ENCODE results near the gene SHPK. TPM values are rescaled to one million over a fixed set of nuclear protein-coding genes. Genes with fewer than 3 reads are reported as not detected.

Gene SHPK
- total RNA-seq, 4 donors from 2014 or later, result 7.3 to 16.8 (median 10.8) TPM

DNA sequence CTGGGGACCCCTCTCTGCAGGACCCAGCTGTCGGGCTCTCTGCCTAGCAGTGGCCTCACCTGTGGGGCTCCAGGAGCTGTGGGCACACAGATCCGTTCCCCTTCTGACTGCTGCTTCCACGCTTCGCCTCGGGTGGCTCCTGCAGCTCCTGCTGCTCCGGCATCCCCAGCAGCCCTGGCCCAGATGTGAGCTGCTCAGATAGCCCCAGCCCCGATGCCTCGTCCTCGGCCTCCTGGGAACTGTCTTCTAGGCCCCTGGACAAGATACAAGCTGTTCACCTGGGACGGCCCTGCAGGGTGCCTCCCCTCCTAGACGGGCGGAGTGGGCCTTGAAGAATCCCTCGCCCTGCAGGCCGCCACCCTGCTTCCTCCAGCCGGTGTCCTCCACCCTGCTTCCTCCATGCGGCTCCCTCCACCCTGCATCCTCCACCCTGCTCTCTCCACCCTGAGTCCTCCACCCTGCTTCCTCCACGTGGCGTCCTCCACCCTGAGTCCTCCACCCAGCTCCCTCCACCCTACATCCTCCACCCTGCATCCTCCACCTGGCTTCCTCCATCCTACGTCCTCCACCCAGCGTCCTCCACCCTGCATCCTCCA, 43.6 kb upstream of the SHPK start:
- TF ChIP-seq, protein P1, sequence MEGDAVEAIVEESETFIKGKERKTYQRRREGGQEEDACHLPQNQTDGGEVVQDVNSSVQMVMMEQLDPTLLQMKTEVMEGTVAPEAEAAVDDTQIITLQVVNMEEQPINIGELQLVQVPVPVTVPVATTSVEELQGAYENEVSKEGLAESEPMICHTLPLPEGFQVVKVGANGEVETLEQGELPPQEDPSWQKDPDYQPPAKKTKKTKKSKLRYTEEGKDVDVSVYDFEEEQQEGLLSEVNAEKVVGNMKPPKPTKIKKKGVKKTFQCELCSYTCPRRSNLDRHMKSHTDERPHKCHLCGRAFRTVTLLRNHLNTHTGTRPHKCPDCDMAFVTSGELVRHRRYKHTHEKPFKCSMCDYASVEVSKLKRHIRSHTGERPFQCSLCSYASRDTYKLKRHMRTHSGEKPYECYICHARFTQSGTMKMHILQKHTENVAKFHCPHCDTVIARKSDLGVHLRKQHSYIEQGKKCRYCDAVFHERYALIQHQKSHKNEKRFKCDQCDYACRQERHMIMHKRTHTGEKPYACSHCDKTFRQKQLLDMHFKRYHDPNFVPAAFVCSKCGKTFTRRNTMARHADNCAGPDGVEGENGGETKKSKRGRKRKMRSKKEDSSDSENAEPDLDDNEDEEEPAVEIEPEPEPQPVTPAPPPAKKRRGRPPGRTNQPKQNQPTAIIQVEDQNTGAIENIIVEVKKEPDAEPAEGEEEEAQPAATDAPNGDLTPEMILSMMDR (IDR thresholded peaks at IDR 0.05; ENCODE audit: low read depth), result no peak

DNA sequence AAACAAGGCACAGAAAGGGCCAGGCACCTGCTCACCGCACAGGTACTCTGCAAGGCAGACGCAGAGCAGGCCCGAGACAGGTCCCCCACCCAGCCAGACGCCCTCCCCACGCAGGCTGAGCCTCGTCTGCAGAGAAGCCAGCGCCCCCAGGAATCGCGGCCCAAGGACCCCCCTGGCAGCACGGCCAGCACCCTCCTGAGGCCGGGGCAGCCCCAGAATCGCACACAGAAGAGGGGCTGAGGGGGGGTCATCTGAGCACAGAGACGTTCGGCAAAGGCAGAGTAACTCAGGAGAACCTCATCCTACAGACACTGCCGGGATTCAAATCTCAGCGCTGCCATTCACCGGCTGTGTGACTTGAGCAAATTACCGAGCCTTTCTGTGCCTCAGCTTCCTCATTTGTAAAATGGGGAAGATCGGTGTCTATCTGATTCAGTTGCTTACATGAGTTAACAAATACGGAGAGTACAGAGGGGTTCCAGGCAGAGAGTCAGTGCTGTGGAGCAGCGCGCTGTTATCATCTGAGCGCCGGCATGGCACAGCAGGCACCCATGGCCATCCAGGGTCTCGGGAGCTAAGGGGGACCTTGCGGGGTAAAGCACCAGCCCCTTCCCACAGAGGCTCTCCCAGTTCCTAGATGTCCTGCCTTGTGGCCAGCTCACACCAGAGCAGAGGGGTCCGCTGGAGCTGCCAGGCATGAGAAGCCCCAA, 42.9 kb upstream of the SHPK start:
- TF ChIP-seq, protein P1 (IDR thresholded peaks at IDR 0.05; ENCODE audit: low read depth), result no peak

DNA sequence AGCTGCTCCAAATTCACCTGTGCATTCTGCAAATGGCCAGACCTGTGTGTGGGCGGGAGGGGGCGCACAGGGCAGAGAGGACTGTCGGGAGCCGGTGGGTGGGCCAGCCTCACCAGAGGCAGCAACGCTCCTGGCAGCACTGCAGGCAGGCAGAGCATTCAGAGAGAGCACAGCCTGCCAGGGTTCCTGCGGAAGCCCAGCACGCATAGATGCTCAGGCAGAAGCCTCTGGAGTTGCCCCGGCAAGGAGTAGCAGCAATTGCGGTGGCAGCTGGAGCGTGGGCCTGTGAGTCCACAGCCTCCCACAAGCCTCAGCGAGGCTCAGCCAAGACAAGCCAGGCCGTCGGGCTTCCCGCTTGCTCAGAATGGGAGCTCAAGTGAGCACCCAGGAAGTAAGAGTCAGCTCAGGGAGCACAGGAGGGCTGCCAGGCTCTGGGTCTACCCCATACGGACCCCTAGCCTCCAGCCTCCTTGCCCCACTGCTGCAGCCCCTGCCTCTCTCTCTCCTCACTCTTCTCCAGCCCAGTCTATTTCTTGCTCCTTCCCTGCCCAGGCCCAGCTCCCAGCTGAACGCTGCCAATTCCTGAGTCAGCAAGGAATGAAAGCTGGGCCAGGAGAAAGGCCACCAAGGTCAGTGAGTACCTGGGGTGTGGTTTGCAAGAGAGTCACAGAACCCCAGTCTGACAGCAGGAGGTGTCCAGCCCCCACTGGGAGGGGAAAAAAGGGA, 42.2 kb upstream of the SHPK start:
- TF ChIP-seq, protein P1 (IDR thresholded peaks at IDR 0.05; ENCODE audit: low read depth), result no peak

DNA sequence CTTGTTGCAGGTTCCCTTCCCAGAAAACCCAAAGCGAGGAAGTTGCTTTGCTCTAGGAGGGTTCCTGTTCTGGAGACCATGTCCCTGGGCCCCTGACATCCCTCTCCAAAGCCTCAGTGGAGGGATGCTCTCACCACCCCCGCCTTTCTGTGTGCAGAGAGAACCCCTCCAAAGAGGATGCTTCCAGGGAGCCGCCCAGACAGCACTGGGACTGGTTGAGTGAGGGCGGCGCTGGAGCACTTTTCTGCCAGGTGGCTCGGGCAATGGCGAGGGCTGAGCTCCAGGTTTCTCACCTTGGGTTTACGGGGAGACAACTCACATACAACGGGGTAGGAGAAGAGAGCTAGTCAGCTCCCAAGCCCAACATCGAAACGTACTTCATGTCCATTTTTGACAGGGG, 39.8 kb upstream of the SHPK start:
- TF ChIP-seq, protein P1 (IDR thresholded peaks at IDR 0.05; ENCODE audit: low read depth), result no peak

DNA sequence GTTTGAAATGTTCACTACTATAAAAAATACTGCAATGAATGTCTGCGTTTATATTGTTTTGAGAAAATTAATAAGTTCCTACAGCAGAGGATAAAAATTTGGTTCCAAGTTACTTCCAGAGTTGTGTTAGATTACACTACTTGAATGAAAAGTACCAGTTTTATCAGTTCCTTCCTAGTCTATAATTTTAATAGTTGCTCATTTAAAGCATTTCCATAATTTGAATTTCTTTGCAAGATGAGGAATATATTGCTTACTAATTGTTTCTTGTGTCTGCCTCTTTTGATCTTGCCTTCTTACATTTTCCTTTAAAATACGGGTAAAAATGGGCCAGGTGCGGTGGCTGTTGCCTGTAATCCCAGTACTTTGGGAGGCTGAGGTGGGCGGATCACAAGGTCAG, 36.5 kb upstream of the SHPK start:
- TF ChIP-seq, protein P1 (IDR thresholded peaks at IDR 0.05; ENCODE audit: low read depth), result no peak

DNA sequence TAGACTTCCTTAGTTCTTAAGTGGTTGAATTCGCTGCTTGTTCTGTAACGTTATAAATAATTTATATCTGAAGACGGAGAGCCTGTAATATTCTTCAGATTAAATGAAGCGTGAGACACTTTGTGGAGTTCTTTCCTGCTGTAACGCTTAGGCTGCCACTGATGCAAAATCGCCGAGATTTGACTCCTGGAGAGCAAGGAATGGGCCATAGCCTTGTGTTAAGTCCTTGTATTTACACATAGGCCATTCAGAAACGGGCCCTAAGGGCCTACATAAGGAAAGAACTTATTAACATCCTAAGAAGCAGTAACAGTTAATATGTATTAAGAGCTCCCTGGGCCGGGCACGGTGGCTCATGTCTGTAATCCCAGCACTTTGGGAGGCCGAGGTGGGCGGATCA, 33.5 kb upstream of the SHPK start:
- TF ChIP-seq, protein P1 (IDR thresholded peaks at IDR 0.05; ENCODE audit: low read depth), result no peak

DNA sequence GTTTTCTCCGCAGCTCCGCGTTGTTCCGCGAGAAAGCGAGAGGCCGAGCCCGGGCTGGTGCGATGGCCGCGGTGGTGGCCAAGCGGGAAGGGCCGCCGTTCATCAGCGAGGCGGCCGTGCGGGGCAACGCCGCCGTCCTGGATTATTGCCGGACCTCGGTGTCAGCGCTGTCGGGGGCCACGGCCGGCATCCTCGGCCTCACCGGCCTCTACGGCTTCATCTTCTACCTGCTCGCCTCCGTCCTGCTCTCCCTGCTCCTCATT, 33.0 kb upstream of the SHPK start:
- TF ChIP-seq, protein P1 (IDR thresholded peaks at IDR 0.05; ENCODE audit: low read depth), result no peak
